GM21367 (cell line): Measurements from ENCODE around the gene UQCC5.
"Not testable (repeated sequence)": the region's sequence is repeated elsewhere in the genome, so short reads cannot be mapped to it uniquely, and the experiment has no call there.

Experiments
- ATAC-seq: cut with Tn5 transposase; IDR thresholded peaks from one replicate; pipeline ENCODE4 v1.9.1; 2021; ENCODE audit not compliant: unreplicated experiment

UQCC5 gene

DNA sequence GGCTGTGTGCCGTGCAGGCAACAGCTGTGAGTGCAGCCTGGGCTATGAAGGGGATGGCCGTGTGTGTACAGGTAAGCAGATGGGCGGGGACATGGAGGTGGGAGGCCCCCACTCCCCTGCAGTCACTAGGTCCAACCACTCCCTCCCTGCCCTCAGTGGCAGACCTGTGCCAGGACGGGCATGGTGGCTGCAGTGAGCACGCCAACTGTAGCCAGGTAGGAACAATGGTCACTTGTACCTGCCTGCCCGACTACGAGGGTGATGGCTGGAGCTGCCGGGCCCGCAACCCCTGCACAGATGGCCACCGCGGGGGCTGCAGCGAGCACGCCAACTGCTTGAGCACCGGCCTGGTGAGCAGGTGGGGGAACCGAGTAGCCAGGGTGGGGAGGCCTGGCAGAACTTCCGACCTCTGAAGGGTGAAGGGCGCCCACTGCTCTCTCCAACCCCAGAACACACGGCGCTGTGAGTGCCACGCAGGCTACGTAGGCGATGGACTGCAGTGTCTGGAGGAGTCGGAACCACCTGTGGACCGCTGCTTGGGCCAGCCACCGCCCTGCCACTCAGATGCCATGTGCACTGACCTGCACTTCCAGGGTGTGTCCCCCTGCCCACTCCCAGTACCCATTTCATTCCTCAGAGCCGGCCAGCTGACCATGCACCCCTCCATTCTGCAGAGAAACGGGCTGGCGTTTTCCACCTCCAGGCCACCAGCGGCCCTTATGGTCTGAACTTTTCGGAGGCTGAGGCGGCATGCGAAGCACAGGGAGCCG, 14.3 kb upstream of the UQCC5 start:
- no peak for ATAC-seq

- ATAC-seq = no peak
Measured at GRCh38 chr3:52522651-52523251, 13.7 kb upstream of the UQCC5 start.

DNA sequence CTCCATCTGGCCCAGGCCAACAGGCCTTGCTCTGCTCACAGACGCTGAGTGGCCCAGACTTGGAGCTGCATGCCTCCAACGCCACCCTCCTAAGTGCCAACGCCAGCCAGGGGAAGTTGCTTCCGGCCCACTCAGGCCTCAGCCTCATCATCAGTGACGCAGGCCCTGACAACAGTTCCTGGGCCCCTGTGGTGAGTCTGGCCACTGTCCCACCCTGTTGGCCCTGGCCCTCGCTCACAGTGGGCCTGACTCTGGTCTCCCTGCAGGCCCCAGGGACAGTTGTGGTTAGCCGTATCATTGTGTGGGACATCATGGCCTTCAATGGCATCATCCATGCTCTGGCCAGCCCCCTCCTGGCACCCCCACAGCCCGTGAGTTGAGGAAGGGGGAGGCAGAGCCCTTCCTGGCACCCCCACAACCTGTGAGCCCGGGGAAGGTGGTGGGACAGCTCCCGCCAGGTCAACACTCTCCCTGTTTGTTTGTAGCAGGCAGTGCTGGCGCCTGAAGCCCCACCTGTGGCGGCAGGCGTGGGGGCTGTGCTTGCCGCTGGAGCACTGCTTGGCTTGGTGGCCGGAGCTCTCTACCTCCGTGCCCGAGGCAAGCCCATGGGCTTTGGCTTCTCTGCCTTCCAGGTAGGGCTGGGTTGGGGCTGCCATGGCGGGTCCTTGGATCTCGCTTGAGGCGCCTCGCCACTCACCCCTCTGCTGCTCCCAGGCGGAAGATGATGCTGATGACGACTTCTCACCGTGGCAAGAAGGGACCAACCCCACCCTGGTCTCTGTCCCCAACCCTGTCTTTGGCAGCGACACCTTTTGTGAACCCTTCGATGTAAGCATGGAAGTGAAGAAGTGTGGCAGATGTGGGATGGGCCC, 12.8 kb upstream of the UQCC5 start:
- no peak for ATAC-seq

DNA sequence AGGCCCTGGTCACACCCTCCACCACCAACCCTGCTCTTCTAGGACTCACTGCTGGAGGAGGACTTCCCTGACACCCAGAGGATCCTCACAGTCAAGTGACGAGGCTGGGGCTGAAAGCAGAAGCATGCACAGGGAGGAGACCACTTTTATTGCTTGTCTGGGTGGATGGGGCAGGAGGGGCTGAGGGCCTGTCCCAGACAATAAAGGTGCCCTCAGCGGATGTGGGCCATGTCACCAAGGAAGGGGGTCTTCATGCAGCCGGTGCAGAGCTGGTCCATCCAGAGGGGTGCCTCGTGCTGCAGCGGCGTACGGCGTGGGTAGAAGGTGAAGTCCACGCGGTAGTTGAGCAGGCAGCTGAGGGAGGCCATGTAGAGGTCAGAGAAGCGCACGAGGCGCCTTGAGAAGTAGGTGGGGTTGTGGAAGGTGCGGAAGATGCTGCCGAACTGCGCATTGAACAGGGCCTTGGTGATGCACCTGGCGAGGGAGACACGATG, 12.1 kb upstream of the UQCC5 start:
- ATAC-seq = no peak

DNA sequence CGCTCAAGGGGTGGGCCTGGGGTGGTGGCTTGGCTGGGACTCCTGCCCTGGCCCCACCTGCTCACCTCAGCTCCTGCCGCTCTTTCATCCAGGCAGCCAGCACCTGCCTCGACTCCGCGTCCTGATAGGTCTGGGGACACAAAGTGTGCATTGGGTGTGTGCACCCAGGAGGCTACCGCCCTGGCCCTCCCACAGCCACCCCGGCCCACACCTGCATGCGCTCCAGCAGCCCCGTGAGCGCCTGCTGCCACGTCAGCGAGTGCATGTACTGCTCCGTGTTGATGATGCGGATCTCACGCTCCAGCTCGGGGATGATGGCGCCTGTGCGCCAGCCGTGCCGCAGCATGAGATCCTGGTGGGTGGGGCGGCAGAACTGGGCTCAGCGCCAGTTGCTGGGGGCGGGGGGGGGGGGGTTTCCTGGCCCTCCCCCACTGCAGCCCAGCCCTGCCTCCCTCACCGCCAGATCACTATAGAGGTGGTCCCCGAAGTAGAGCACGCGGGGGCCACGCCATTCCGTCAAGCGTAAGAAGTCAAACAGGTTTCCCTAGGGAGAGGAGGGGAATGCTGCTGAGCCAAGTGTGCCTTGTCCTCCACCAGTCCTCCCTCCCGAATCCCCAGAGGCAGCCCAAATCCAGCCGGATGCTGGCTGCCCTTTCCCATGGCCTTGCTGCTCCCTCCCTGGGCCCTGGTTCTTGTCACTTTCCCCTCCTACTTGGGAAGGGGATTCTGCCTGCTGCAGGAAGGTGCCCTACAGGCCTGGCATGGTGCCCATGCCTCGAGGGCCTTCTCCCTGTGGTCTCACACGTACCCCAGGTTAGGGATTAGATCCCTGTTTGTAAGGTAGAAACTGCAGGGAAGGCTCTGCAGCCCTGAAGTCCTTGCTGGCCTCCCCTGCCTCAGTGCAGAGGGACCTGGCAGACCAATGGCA, 11.4 kb upstream of the UQCC5 start:
- no peak for ATAC-seq

DNA sequence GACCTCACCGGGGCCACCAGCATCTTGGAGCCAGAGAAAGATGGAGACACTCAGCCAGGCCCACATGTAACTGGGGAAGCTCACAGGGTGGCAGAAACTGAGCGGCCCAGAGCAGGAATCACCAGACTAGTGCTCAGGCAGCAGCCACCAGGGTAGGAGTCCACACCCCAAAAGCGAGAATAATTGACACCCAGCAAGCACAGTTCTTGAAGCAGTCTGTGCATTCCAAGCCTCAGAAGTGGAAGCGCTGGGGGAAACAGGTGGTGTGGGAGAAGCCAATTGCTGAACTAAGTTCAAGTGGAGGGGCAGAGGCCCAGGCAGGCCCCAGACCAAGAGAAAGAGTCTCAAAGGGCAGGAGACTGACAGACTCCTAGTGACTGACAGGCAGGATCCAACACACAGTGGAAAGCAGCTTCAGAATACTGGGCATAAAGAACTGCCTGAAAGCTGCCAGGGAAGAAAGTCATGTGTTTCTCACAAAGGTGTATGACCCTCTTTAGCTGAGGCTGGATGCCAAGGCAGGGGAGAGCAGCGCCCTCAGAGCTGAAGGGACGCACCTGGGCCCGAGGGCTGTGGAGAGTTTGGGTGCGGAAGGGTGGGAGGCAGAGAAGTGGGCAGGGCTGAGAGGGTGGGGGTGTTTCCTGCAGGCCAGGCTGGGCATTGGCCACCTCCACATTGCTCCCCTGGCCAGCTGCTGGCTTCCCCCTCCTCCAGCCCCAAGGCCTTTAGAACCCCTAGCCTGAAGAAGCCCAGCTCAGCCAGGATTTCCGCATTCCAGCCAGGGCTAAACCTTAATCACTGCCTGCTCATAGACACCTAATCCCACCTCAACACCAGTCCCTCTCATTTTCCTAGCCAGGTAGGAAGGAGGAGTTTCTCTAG, 10.5 kb upstream of the UQCC5 start:
- ATAC-seq = no peak

GRCh38 chr3:52526671-52527038, 9.8 kb upstream of the UQCC5 start:
- ATAC-seq = not testable (repeated sequence)

GRCh38 chr3:52527039-52527731, 9.2 kb upstream of the UQCC5 start:
- ATAC-seq = no peak

- ATAC-seq = no peak
Measured at GRCh38 chr3:52527732-52528585, 8.4 kb upstream of the UQCC5 start.

GRCh38 chr3:52528586-52529375, 7.6 kb upstream of the UQCC5 start:
- ATAC-seq = no peak

DNA sequence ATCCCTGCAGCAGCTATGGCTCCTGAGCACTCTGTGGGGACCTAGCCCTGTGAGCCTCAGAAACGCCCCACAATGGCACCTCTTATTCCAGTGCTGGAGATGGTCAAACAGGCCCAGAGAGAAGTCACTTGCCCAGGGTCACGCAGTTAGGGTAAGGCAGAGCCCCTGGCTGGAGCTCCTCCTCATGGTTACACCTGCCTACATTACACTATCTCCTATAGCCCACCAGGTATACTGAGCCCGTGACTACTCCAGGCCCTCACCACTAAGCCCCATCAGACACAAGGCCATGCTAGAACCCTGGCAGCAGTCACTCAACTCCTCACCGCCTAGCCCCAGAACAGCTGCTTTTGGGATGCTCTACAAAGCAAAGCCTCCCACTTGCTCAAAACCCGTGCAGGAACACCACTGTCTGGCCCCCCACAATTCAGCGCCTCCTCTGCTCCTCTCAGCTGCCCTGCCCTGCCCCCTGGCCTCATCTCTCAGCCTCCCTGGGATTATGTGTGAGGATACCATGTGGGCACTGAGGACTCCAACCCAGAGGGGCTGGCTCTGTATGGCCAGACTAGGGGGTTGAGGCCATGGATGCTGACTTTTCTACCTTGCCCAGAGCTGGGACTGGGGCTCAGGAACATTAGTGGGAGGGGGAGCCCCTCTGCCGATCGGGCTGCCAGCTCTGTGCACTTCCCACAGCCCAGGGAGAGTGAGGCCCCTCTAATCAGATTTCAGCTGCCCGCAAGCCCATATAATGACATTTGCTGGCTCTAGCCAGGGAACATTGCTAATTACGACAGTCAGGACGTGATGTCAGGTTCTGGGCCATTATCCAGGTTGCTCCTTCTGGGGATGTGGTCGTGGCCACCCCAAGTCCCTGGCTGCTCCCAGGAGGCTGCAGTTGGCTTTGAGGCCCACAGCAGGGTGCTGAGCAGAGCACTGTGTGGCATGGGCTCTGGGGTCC, 6.8 kb upstream of the UQCC5 start:
- ATAC-seq = no peak

DNA sequence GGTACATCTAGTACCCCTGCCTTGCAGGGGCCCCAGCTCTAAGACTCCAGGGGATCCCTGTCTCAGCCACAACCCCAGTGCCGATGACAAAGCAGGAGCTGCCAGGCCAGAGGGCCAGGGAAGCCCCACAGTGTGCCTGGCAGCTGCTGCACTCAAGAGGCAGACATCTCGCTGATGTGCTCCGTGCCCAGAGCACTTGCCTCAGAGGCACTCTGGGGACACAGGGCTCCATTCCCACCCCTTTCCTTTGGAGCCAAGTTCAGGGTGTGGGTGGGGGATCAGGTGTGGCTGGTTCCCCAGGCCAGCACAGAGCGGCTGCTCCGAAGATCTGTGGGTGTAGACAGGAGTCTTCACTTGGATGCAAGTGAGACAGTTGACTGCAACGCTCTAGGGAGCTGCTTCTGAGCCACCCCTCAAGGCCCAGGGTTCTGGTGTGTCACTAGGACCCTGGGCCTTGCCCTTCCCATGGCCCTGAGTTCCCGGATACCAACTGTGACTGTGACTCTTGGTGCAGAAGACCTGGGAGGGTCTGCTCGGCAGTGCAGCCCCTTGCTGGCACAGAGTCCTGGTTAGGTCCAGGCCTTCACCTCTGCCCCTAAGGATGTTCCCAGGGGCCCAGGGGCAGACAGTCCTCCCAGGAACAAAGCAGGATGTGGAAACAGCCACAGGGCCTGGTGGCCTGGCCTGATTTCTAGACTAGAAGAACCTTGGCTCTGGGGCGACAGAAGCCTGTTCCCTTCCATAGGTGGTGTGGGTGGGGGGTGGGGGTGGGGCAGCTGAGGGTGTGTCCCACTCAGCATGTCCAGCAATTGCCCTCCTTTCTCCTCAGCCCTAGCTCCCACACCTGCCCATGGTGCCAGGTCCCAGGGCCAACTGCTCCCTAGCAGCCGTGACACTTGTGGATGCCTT, 5.2 kb upstream of the UQCC5 start:
- ATAC-seq = no peak

DNA sequence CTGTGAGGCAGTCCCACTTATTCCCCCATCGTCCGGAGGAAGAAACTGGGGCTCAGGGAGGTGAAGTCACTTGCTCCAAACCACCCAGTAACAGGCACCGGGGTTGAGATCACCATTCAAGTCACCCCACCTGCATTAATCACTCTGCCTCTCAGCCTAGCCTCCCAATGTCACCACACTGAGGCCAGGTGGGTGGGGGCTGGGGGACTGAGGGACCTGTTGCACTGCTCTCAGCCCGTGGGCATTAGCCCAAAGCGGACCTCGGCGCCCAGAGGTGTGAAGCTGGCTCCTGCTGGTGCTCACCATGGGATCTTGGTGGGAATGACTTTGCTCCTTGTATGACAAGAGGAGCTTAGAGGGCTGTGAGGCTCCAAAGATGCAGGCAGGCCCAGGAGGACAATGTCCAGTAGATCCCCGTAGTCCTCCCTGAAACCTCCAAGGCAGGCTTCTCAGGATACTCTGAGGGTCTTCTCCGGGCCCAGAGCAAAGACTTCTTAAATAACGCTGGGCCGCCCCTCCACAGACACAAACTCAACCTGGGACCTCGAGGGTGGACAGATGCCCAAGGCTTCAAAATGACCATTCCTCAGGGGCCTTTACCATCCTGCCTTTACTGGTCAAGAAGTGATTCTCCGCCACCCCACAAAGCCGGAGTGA, 4.4 kb upstream of the UQCC5 start:
- no peak for ATAC-seq

DNA sequence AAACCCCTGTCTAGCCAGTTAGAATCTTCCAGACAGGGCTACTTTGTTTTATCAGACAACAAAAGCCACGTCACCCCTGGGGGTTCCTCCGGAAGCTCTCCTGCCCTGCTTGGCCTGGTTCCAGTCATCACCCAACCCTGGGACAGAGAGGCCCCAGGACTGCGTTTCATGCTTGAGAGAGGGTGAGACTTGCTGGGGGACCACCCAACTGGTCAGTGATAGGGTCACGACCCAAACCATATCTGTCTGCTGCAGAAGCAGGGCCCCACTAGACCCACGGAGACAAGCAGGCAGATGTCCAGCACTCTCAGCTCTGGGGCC, 3.9 kb upstream of the UQCC5 start:
- ATAC-seq = no peak
